H1 (cell line): ENCODE measurements around the gene ORC5. TPM values are rescaled to one million over a fixed set of nuclear protein-coding genes. Genes with fewer than 3 reads are reported as not detected.

Experiments used
- CTCF ChIA-PET: fragments of 300-600 bp; sonication (Branson Sonifier 250); formaldehyde crosslinking; loops from one replicate; lab custom pipeline; 2021; ENCODE audit not compliant: partially characterized antibody; lab: Charles Lee
- POLR2A ChIA-PET: fragments of 300-600 bp; sonication (Branson Sonifier 250); formaldehyde crosslinking; loops from one replicate; lab custom pipeline; 2021; ENCODE audit warnings: inconsistent platforms; ENCODE audit not compliant: partially characterized antibody; lab: Charles Lee
- DNase-seq, 2 experiments: peaks; one replicate each; pipeline versions ENCODE4 v3.0.0 to v3.0.0-alpha.2; 2010 to 2022; ENCODE audit warnings: low spot score in 2 of 2, low read depth in 1 of 2, mixed read lengths in 1 of 2
- FAIRE-seq: peaks from 2 replicates; lab custom pipeline; 2011; peaks lifted over from hg19 to GRCh38; lab: Jason Lieb, UNC
- H2AFZ ChIP-seq: 2 replicates; pipeline ENCODE4 v1.8.1; 2012; ENCODE audit warnings: low read length, inconsistent platforms
- H2AK5ac ChIP-seq: 2 replicates; pipeline ENCODE4 v1.6.1; 2013; ENCODE audit warnings: low read depth, low read length
- H2BK120ac ChIP-seq: replicated peaks from 2 replicates; pipeline ENCODE3; 2013; ENCODE audit warnings: low read depth, low read length, inconsistent platforms
- H2BK12ac ChIP-seq: 2 replicates; pipeline ENCODE4 v1.6.1; 2013; ENCODE audit warnings: low read depth, low read length
- H2BK15ac ChIP-seq: 2 replicates; pipeline ENCODE4 v1.6.1; 2013; ENCODE audit warnings: low read length
- H2BK20ac ChIP-seq: 2 replicates; pipeline ENCODE4 v1.6.1; 2013; ENCODE audit warnings: low read length
- H2BK5ac ChIP-seq: 2 replicates; pipeline ENCODE4 v1.6.1; 2013; ENCODE audit warnings: low read depth, low read length
- H3K14ac ChIP-seq: 2 replicates; pipeline ENCODE4 v1.6.1; 2013; ENCODE audit warnings: inconsistent platforms; ENCODE audit not compliant: insufficient read length
- H3K18ac ChIP-seq: 2 replicates; pipeline ENCODE4 v1.6.1; 2013; ENCODE audit warnings: low read length; ENCODE audit errors: extremely low read depth
- H3K23ac ChIP-seq: 2 replicates; pipeline ENCODE4 v1.6.1; 2013; ENCODE audit warnings: inconsistent platforms; ENCODE audit not compliant: insufficient read length
- H3K23me2 ChIP-seq: 2 replicates; pipeline ENCODE4 v1.6.1; 2013; ENCODE audit warnings: low read depth, low read length
- H3K27ac ChIP-seq: 2 replicates; pipeline ENCODE4 v1.6.1; 2011; ENCODE audit warnings: low read depth, low read length, inconsistent platforms
- H3K27me3 ChIP-seq, 4 experiments: replicated peaks in 1 of 4; 1 replicate in 1 of 4; 2 replicates in 3 of 4; pipeline versions ENCODE4 v1.6.1 to v1.8.1; 2011 to 2013; ENCODE audit warnings: low read length in 3 of 4, mild to moderate bottlenecking in 3 of 4, inconsistent platforms in 2 of 4, mixed read lengths in 2 of 4, moderate library complexity in 1 of 4; ENCODE audit not compliant: control insufficient read depth in 3 of 4, insufficient read depth in 3 of 4; ENCODE audit errors: extremely low read depth in 1 of 4
- H3K36me3 ChIP-seq, 4 experiments: 2 replicates each; pipeline versions ENCODE4 v1.6.1 to v1.8.1; 2011 to 2013; ENCODE audit warnings: mild to moderate bottlenecking in 4 of 4, low read length in 3 of 4, moderate library complexity in 2 of 4, control low read depth in 1 of 4, inconsistent platforms in 1 of 4; ENCODE audit not compliant: insufficient read depth in 4 of 4, control insufficient read depth in 2 of 4
- H3K4ac ChIP-seq: replicated peaks from 2 replicates; pipeline ENCODE3; 2013; ENCODE audit warnings: low read length, low read depth, mixed read lengths, inconsistent platforms; ENCODE audit not compliant: insufficient read length
- H3K4me1 ChIP-seq, 4 experiments: replicated peaks in 1 of 4; 1 replicate in 1 of 4; 2 replicates in 3 of 4; pipeline versions ENCODE4 v1.6.1 to v1.8.1; 2011 to 2013; ENCODE audit warnings: low read length in 3 of 4, inconsistent platforms in 2 of 4, mixed read lengths in 1 of 4; ENCODE audit not compliant: insufficient read depth in 4 of 4, control insufficient read depth in 3 of 4
- H3K4me2 ChIP-seq, 2 experiments: 2 replicates each; pipeline versions ENCODE4 v1.6.1 to v1.8.1; 2011 to 2013; ENCODE audit warnings: low read depth in 2 of 2, low read length in 2 of 2, control low read depth in 1 of 2, inconsistent platforms in 1 of 2, mild to moderate bottlenecking in 1 of 2; ENCODE audit not compliant: insufficient read depth in 1 of 2
- H3K4me3 ChIP-seq, 4 experiments: fragments of 200-600, 300-600 bp in 1 of 4; sonication (generic), shearing (Covaris generic), sonication (Bioruptor Twin) in 1 of 4; 2 replicates each; pipeline versions ENCODE4 v1.5.1 to v1.8.1; 2011 to 2016; ENCODE audit warnings: low read length in 4 of 4, low read depth in 3 of 4, control low read depth in 2 of 4, inconsistent platforms in 2 of 4, mild to moderate bottlenecking in 2 of 4, mixed read lengths in 1 of 4, moderate library complexity in 1 of 4; ENCODE audit not compliant: insufficient read depth in 2 of 4; ENCODE audit errors: extremely low read depth in 1 of 4
- H3K56ac ChIP-seq: replicated peaks from 2 replicates; pipeline ENCODE3; 2013; ENCODE audit warnings: low read depth, mild to moderate bottlenecking, mixed read lengths, low read length, inconsistent platforms; ENCODE audit not compliant: insufficient read length
- H3K79me1 ChIP-seq: 2 replicates; pipeline ENCODE4 v1.6.1; 2013; ENCODE audit warnings: low read depth, low read length, control low read depth
- H3K79me2 ChIP-seq, 2 experiments: 2 replicates each; pipeline versions ENCODE4 v1.6.1 to v1.8.1; 2012 to 2013; ENCODE audit warnings: low read length in 2 of 2, mild to moderate bottlenecking in 2 of 2, inconsistent platforms in 1 of 2; ENCODE audit not compliant: insufficient read depth in 2 of 2, control insufficient read depth in 1 of 2
- H3K9ac ChIP-seq, 4 experiments: replicated peaks in 1 of 4; 1 replicate in 1 of 4; 2 replicates in 3 of 4; pipeline versions ENCODE4 v1.6.1 to v1.8.1; 2011 to 2013; ENCODE audit warnings: low read depth in 3 of 4, low read length in 3 of 4, control low read depth in 2 of 4, mild to moderate bottlenecking in 2 of 4, moderate library complexity in 2 of 4, inconsistent platforms in 1 of 4; ENCODE audit errors: extremely low read depth in 1 of 4
- H3K9me3 ChIP-seq, 2 experiments: 2 replicates each; pipeline versions ENCODE4 v1.6.1 to v1.8.1; 2012 to 2013; ENCODE audit warnings: mild to moderate bottlenecking in 2 of 2, moderate library complexity in 2 of 2, control low read depth in 1 of 2, inconsistent platforms in 1 of 2, low read depth in 1 of 2, low read length in 1 of 2, mixed read lengths in 1 of 2; ENCODE audit not compliant: insufficient read depth in 2 of 2
- H4K20me1 ChIP-seq, 2 experiments: replicated peaks in 1 of 2; 2 replicates each; pipeline versions ENCODE3 to v1.8.1; 2011 to 2013; ENCODE audit warnings: inconsistent platforms in 2 of 2, low read length in 2 of 2, mild to moderate bottlenecking in 1 of 2; ENCODE audit not compliant: insufficient read depth in 2 of 2, control insufficient read depth in 1 of 2
- H4K5ac ChIP-seq: 2 replicates; pipeline ENCODE4 v1.6.1; 2013; ENCODE audit warnings: low read length, low read depth, mixed read lengths, inconsistent platforms; ENCODE audit not compliant: insufficient read length
- H4K8ac ChIP-seq: 2 replicates; pipeline ENCODE4 v1.8.0; 2013; ENCODE audit warnings: mild to moderate bottlenecking, moderate library complexity, low read length, inconsistent platforms; ENCODE audit not compliant: insufficient read depth; ENCODE audit errors: extremely low read depth
- H4K91ac ChIP-seq: replicated peaks from 2 replicates; pipeline ENCODE3; 2013; ENCODE audit warnings: low read length, mixed read lengths, inconsistent platforms; ENCODE audit not compliant: insufficient read length
- CBX8 ChIP-seq: fragments of 300-800, 300-1000 bp; sonication (generic); IDR thresholded peaks from 2 replicates; pipeline ENCODE4 v1.7.1; 2016; ENCODE audit warnings: low read depth, low read length, borderline replicate concordance
- GABPA ChIP-seq: IDR thresholded peaks from 2 replicates; pipeline ENCODE4 v1.6.1; 2011; ENCODE audit warnings: mild to moderate bottlenecking, low read length, moderate library complexity, borderline replicate concordance; ENCODE audit not compliant: insufficient read depth
- HDAC6 ChIP-seq: IDR thresholded peaks from one replicate; pipeline ENCODE4 v1.7.1; 2012; ENCODE audit warnings: low read depth, mild to moderate bottlenecking, inconsistent platforms, low read length, moderate library complexity
- NANOG ChIP-seq: IDR thresholded peaks from 2 replicates; pipeline ENCODE4 v1.6.1; 2011; ENCODE audit warnings: low read length, low read depth, mild to moderate bottlenecking, inconsistent platforms; ENCODE audit not compliant: insufficient read depth, poor library complexity, severe bottlenecking
- POLR2A ChIP-seq, 2 experiments: IDR thresholded peaks; 1 replicate in 1 of 2; 2 replicates in 1 of 2; pipeline ENCODE4 v1.6.1; 2011; ENCODE audit warnings: low read depth in 2 of 2, low read length in 2 of 2, mild to moderate bottlenecking in 2 of 2; ENCODE audit errors: control extremely low read depth in 1 of 2
- RFX5 ChIP-seq: IDR thresholded peaks from 2 replicates; pipeline ENCODE4 v1.6.1; 2011; ENCODE audit warnings: low read depth, low read length, improper control_type of control experiment, borderline replicate concordance
- RXRA ChIP-seq: IDR thresholded peaks from 2 replicates; pipeline ENCODE4 v1.6.1; 2011; ENCODE audit warnings: low read depth, mild to moderate bottlenecking, low read length, moderate library complexity; ENCODE audit not compliant: insufficient read depth
- SIX5 ChIP-seq: IDR thresholded peaks from 2 replicates; pipeline ENCODE4 v1.6.1; 2011; ENCODE audit warnings: mild to moderate bottlenecking, low read depth, low read length
- SP4 ChIP-seq: IDR thresholded peaks from 2 replicates; pipeline ENCODE4 v1.6.1; 2012; ENCODE audit warnings: low read length, inconsistent platforms
- TEAD4 ChIP-seq: IDR thresholded peaks from 2 replicates; pipeline ENCODE4 v1.6.1; 2012; ENCODE audit warnings: low read depth, low read length, inconsistent platforms, mixed read lengths
- WGBS, 2 experiments: shearing (Covaris generic) in 1 of 2; methylation state at CpG; one replicate each; pipeline versions ENCODE4 v1.1.6 to v1.1.7; 2013 to 2015; ENCODE audit warnings: low lambda C conversion rate in 2 of 2, mixed read lengths in 2 of 2, inconsistent platforms in 1 of 2, low coverage in 1 of 2, missing lambda C conversion rate in 1 of 2; ENCODE audit not compliant: insufficient replicate concordance in 2 of 2, insufficient coverage in 1 of 2, insufficient read length in 1 of 2; ENCODE audit errors: extremely low coverage in 1 of 2, missing lambda C conversion rate in 1 of 2; 5-methylcytosine and 5-hydroxymethylcytosine counted together
- polyA plus RNA-seq, 7 experiments: library from polyadenylated mRNA; depleted of rRNA in 3 of 7; stranded (reverse) in 5 of 7; unstranded in 2 of 7; fragments of >200 nt in 5 of 7; fragments of 200-250 nt in 2 of 7; gene quantifications; 1 replicate in 5 of 7; 2 replicates in 1 of 7; 4 replicates in 1 of 7; pipeline versions ENCODE4 v1.2.1 to v1.2.3, GENCODE V29; 2011 to 2013; ENCODE audit warnings: missing spikeins in 2 of 7, mixed read lengths in 2 of 7
- total RNA-seq: library from RNA; stranded (reverse); fragmentation: NEBNext Ultra II Directional; extraction: Animal tissue kit (Norgen Biotek cat#: 25700); gene quantifications from 2 replicates; pipeline ENCODE4 v1.2.1, GENCODE V29; 2021
- TF ChIP-seq, protein P1 (sequence below): IDR thresholded peaks from 2 replicates; pipeline ENCODE4 v1.6.1; 2011; ENCODE audit warnings: low read depth, mild to moderate bottlenecking, low read length; ENCODE audit not compliant: insufficient read depth
- TF ChIP-seq, protein P2 (sequence below), 3 experiments: IDR thresholded peaks; 1 replicate in 2 of 3; 2 replicates in 1 of 3; pipeline versions ENCODE4 v1.5.1 to v1.6.1; 2011; ENCODE audit warnings: low read length in 3 of 3, mild to moderate bottlenecking in 3 of 3, inconsistent platforms in 2 of 3, low read depth in 1 of 3, moderate library complexity in 1 of 3; ENCODE audit not compliant: insufficient read depth in 1 of 3; ENCODE audit errors: control extremely low read depth in 1 of 3

ORC5 gene
- total and polyA plus RNA-seq, 2 of the 8 experiments (the other 6 are each of a cell fraction or from before 2014, with no cell fraction given) = 7.7 to 19.9 TPM

DNA sequence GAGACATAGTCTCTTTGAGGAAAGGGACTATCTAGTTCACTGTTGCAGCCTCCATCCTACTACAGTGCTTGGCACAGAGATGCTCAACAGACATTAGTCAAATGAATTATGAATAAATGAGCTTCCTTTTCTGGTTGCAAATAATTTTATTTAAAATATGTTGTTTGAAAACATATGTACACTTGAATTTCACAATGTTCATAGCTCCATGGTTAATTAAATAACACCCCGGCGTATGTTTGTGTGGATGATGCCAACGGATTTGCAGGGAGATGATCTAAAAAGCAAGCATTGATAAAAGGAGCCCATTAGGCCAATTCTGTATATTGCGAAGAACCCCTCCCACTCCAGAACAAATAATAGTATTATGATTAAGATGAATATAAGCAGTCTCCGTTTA, 47.8 kb upstream of the ORC5 start:
- H2BK5ac ChIP-seq = no peak overlapping the region
- H4K91ac ChIP-seq = no peak overlapping the region
- no peak overlapping the region for H3K4ac ChIP-seq
- no peak overlapping the region for H4K8ac ChIP-seq
- no peak overlapping the region for H4K5ac ChIP-seq
- no peaks in the 10 kb centered on the region for H4K20me1 ChIP-seq
- no peak overlapping the region for H2AFZ ChIP-seq
- CTCF ChIA-PET = interaction anchor here (1.2 to 1.9 kb wide), 3 partner anchors 9 to 24 kb away, joined by 3 to 6 read pairs (median 3); no protein-coding TSS in a partner anchor
- DNase-seq (no peak), FAIRE-seq (no peak)
- H3K27ac ChIP-seq = no peak overlapping the region
- H2AK5ac ChIP-seq = no peak overlapping the region
- no peaks in the 10 kb centered on the region for H3K4me1 ChIP-seq
- H3K23me2 ChIP-seq = no peaks in the 10 kb centered on the region
- H3K9ac ChIP-seq = no peak overlapping the region
- no peak overlapping the region for H3K4me2 ChIP-seq
- H3K79me2 ChIP-seq = no peaks in the 10 kb centered on the region
- 86% methylated on average over 5 of the region's 5 CpGs; no CpG with 5 or more reads in 1 of the 2 experiments for WGBS, 2 experiments
- H3K56ac ChIP-seq = no peak overlapping the region
- no peak overlapping the region for H3K23ac ChIP-seq
- no peak overlapping the region for H2BK15ac ChIP-seq
- no peak overlapping the region for H2BK12ac ChIP-seq
- H2BK20ac ChIP-seq = no peak overlapping the region
- POLR2A ChIA-PET = no interaction called here
- H3K9me3 ChIP-seq = no peaks in the 10 kb centered on the region; a peak in 1 of 4 replicates
- no peak overlapping the region for H3K4me3 ChIP-seq
- H3K27me3 ChIP-seq = no peaks in the 10 kb centered on the region
- H3K14ac ChIP-seq = no peak overlapping the region
- no peaks in the 10 kb centered on the region for H3K36me3 ChIP-seq
- no peak overlapping the region for H3K18ac ChIP-seq
- no peaks in the 10 kb centered on the region for H3K79me1 ChIP-seq
- no peak overlapping the region for H2BK120ac ChIP-seq
- no peak for TF ChIP-seq POLR2A (IDR thresholded peaks at IDR 0.05; ENCODE audit: control extremely low read depth in 1 of 2, low read depth in 2 of 2, low read length in 2 of 2)
- no peak for TF ChIP-seq RFX5
- no peak for TF ChIP-seq TEAD4
- TF ChIP-seq, protein P1, sequence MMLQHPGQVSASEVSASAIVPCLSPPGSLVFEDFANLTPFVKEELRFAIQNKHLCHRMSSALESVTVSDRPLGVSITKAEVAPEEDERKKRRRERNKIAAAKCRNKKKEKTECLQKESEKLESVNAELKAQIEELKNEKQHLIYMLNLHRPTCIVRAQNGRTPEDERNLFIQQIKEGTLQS = no peak
- TF ChIP-seq HDAC6 = no peak
- TF ChIP-seq GABPA = no peak
- TF ChIP-seq SIX5 = no peak
- TF ChIP-seq NANOG = no peak
- TF ChIP-seq CBX8 = no peak
- TF ChIP-seq, protein P2, sequence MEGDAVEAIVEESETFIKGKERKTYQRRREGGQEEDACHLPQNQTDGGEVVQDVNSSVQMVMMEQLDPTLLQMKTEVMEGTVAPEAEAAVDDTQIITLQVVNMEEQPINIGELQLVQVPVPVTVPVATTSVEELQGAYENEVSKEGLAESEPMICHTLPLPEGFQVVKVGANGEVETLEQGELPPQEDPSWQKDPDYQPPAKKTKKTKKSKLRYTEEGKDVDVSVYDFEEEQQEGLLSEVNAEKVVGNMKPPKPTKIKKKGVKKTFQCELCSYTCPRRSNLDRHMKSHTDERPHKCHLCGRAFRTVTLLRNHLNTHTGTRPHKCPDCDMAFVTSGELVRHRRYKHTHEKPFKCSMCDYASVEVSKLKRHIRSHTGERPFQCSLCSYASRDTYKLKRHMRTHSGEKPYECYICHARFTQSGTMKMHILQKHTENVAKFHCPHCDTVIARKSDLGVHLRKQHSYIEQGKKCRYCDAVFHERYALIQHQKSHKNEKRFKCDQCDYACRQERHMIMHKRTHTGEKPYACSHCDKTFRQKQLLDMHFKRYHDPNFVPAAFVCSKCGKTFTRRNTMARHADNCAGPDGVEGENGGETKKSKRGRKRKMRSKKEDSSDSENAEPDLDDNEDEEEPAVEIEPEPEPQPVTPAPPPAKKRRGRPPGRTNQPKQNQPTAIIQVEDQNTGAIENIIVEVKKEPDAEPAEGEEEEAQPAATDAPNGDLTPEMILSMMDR (IDR thresholded peaks at IDR 0.05; ENCODE audit: control extremely low read depth in 1 of 3, insufficient read depth in 1 of 3, low read depth in 1 of 3, low read length in 3 of 3) = no peak
- no peak for TF ChIP-seq RXRA
- no peak for TF ChIP-seq SP4
